ENCODE data around the gene NRXN3. TPM values are rescaled to one million over a fixed set of nuclear protein-coding genes. Genes with fewer than 3 reads are reported as not detected.

The NRXN3 gene
- total and polyA plus RNA-seq, 2 of the 13 experiments (the other 11 are each of a cell fraction or from before 2014, with no cell fraction given): 0.03 TPM; not detected in 1

- ChIA-PET POLR2A (no interaction called here), CTCF (ENCODE audit: low intra/inter-chr PET ratio, low total read pairs) (no interaction called here)
- H2AFZ ChIP-seq (ENCODE audit: low read length): no peak overlapping the region
- H3K4me2 ChIP-seq (ENCODE audit: low read depth, low read length): no peak overlapping the region
- H3K27me3 ChIP-seq (ENCODE audit: control insufficient read depth in 1 of 2, insufficient read depth in 2 of 2, low read length in 2 of 2): no peaks in the 10 kb centered on the region
- ATAC-seq: no peak
- H3K9me3 ChIP-seq (ENCODE audit: low read length): no peaks in the 10 kb centered on the region
- no peak overlapping the region for H3K9ac ChIP-seq (ENCODE audit: insufficient read depth, low read depth, low read length)
- DNase-seq (ENCODE audit: low spot score): no peak
- no peak overlapping the region for H3K4me3 ChIP-seq (replicated peaks in 1 of 3; ENCODE audit: insufficient read depth in 1 of 3, low read depth in 2 of 3, low read length in 3 of 3)
- no peaks in the 10 kb centered on the region for H4K20me1 ChIP-seq (ENCODE audit: insufficient read depth, low read length)
- no peaks in the 10 kb centered on the region for H3K79me2 ChIP-seq (ENCODE audit: insufficient read depth, low read length)
- in situ Hi-C loops (cut with HindIII; ENCODE audit: extremely low pct_ligation_motif_present, low pct_unique_long_range_greater_than_20kb): no loop called here
- 13% methylated on average over 8 of the region's 9 CpGs for WGBS (ENCODE audit: low lambda C conversion rate)
- H3K36me3 ChIP-seq (replicated peaks in 1 of 2; ENCODE audit: control insufficient read depth in 1 of 2, insufficient read depth in 2 of 2, low read length in 2 of 2): no peaks in the 10 kb centered on the region
- intact Hi-C loops (cut with micrococcal nuclease; ENCODE audit: unreplicated experiment): no loop called here
- no peak for FAIRE-seq
- BruUV-seq (replicated peaks): no TSS peak
- no peak overlapping the region for H3K27ac ChIP-seq (ENCODE audit: extremely low read length, insufficient read depth, low read length)
- H3K4me1 ChIP-seq (ENCODE audit: insufficient read depth, low read length): no peaks in the 10 kb centered on the region
- TF ChIP-seq ESRRA (CRISPR knock-in tag; IDR thresholded peaks at IDR 0.05; ENCODE audit: low read depth) (no peak), FOXA3 (CRISPR knock-in tag; IDR thresholded peaks at IDR 0.05) (no peak), TBX3 (IDR thresholded peaks at IDR 0.05; ENCODE audit: borderline replicate concordance) (no peak), AGO1 (IDR thresholded peaks at IDR 0.05; ENCODE audit: low read depth, low read length, poor library complexity, severe bottlenecking) (no peak), ZNF432 (CRISPR knock-in tag; IDR thresholded peaks at IDR 0.05; ENCODE audit: borderline replicate concordance) (no peak), ZNF207 (IDR thresholded peaks at IDR 0.05; ENCODE audit: borderline replicate concordance) (no peak), PRPF4 (IDR thresholded peaks at IDR 0.05; ENCODE audit: low read depth, low read length, poor library complexity, severe bottlenecking) (no peak), REL (CRISPR knock-in tag; conservative IDR thresholded peaks at IDR 0.05) (no peak), ZNF335 (CRISPR knock-in tag; IDR thresholded peaks at IDR 0.05) (no peak), ZNF891 (CRISPR knock-in tag; IDR thresholded peaks at IDR 0.05) (no peak), CHD4 (IDR thresholded peaks at IDR 0.05; ENCODE audit: borderline replicate concordance, low read length) (no peak), UBTF (CRISPR knock-in tag; IDR thresholded peaks at IDR 0.05) (no peak)
- TF ChIP-seq, protein P1, sequence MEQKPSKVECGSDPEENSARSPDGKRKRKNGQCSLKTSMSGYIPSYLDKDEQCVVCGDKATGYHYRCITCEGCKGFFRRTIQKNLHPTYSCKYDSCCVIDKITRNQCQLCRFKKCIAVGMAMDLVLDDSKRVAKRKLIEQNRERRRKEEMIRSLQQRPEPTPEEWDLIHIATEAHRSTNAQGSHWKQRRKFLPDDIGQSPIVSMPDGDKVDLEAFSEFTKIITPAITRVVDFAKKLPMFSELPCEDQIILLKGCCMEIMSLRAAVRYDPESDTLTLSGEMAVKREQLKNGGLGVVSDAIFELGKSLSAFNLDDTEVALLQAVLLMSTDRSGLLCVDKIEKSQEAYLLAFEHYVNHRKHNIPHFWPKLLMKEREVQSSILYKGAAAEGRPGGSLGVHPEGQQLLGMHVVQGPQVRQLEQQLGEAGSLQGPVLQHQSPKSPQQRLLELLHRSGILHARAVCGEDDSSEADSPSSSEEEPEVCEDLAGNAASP (CRISPR knock-in tag; IDR thresholded peaks at IDR 0.05; ENCODE audit: borderline replicate concordance): no peak
- TF ChIP-seq, protein P2, sequence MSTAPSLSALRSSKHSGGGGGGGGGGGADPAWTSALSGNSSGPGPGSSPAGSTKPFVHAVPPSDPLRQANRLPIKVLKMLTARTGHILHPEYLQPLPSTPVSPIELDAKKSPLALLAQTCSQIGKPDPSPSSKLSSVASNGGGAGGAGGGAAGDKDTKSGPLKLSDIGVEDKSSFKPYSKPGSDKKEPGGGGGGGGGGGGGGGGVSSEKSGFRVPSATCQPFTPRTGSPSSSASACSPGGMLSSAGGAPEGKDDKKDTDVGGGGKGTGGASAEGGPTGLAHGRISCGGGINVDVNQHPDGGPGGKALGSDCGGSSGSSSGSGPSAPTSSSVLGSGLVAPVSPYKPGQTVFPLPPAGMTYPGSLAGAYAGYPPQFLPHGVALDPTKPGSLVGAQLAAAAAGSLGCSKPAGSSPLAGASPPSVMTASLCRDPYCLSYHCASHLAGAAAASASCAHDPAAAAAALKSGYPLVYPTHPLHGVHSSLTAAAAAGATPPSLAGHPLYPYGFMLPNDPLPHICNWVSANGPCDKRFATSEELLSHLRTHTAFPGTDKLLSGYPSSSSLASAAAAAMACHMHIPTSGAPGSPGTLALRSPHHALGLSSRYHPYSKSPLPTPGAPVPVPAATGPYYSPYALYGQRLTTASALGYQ (CRISPR knock-in tag; IDR thresholded peaks at IDR 0.05): no peak
- TF ChIP-seq, protein P3, sequence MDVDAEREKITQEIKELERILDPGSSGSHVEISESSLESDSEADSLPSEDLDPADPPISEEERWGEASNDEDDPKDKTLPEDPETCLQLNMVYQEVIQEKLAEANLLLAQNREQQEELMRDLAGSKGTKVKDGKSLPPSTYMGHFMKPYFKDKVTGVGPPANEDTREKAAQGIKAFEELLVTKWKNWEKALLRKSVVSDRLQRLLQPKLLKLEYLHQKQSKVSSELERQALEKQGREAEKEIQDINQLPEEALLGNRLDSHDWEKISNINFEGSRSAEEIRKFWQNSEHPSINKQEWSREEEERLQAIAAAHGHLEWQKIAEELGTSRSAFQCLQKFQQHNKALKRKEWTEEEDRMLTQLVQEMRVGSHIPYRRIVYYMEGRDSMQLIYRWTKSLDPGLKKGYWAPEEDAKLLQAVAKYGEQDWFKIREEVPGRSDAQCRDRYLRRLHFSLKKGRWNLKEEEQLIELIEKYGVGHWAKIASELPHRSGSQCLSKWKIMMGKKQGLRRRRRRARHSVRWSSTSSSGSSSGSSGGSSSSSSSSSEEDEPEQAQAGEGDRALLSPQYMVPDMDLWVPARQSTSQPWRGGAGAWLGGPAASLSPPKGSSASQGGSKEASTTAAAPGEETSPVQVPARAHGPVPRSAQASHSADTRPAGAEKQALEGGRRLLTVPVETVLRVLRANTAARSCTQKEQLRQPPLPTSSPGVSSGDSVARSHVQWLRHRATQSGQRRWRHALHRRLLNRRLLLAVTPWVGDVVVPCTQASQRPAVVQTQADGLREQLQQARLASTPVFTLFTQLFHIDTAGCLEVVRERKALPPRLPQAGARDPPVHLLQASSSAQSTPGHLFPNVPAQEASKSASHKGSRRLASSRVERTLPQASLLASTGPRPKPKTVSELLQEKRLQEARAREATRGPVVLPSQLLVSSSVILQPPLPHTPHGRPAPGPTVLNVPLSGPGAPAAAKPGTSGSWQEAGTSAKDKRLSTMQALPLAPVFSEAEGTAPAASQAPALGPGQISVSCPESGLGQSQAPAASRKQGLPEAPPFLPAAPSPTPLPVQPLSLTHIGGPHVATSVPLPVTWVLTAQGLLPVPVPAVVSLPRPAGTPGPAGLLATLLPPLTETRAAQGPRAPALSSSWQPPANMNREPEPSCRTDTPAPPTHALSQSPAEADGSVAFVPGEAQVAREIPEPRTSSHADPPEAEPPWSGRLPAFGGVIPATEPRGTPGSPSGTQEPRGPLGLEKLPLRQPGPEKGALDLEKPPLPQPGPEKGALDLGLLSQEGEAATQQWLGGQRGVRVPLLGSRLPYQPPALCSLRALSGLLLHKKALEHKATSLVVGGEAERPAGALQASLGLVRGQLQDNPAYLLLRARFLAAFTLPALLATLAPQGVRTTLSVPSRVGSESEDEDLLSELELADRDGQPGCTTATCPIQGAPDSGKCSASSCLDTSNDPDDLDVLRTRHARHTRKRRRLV (CRISPR knock-in tag; IDR thresholded peaks at IDR 0.05): no peak
Observed at GRCh38 chr14:78127961-78128360, 42.2 kb upstream of the NRXN3 start.

Measured in HepG2 (cell line).